Measurements from ENCODE around the gene WDR35. TPM values are rescaled to one million over a fixed set of nuclear protein-coding genes. Genes with fewer than 3 reads are reported as not detected.

WDR35 gene
- total RNA-seq, 1 experiment from 2014 or later = 15.9 TPM

DNA sequence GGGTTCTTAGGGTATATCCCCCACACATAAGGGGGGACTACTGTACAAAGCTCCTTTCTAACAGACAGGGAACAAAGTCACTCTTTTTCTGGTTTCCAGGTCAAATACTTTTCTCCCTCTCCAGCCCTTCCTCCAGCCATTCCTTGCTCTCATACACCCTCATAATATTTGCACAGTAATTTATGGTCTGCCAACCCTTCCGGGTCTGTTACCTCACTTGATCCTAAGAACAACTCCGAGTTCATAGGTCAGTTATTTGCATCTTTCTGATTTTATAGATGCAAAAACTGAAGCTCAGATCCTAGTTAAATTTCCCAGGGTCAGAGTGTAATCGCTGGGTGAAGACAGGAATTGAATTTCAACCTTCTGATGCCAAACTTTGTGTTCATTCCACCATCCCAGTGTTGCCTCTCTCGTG is 37.4 kb upstream of the WDR35 start:
- H3K9me2 ChIP-seq (replicated peaks; ENCODE audit: insufficient read depth, low read length) = no peaks in the 10 kb centered on the region
- peaks cover 42% of the 10 kb centered on the region for H3K36me3 ChIP-seq (ENCODE audit: insufficient read depth, low read length)
- H3K9ac ChIP-seq (ENCODE audit: low read length) = no peak overlapping the region
- H4K20me1 ChIP-seq (ENCODE audit: insufficient read depth, low read depth, low read length) = no peaks in the 10 kb centered on the region
- no peak overlapping the region for H2AFZ ChIP-seq (ENCODE audit: low read length)
- no peaks in the 10 kb centered on the region for H3K9me3 ChIP-seq (ENCODE audit: low read length)
- 0 out of 2 replicates have a peak, but pooled peaks cover 2% of the 10 kb centered on the region for H3K4me1 ChIP-seq (ENCODE audit: low read length)
- no peak for DNase-seq
- no peaks in the 10 kb centered on the region for H3K27me3 ChIP-seq (ENCODE audit: low read length)
- H3K79me2 ChIP-seq (ENCODE audit: low read length) = no peaks in the 10 kb centered on the region
- no peak overlapping the region for H3K27ac ChIP-seq (ENCODE audit: low read length)
- no peak overlapping the region for H3K4me3 ChIP-seq (ENCODE audit: low read length)
- no peak overlapping the region for H3K4me2 ChIP-seq (ENCODE audit: low read depth, low read length, poor library complexity, severe bottlenecking)

DNA sequence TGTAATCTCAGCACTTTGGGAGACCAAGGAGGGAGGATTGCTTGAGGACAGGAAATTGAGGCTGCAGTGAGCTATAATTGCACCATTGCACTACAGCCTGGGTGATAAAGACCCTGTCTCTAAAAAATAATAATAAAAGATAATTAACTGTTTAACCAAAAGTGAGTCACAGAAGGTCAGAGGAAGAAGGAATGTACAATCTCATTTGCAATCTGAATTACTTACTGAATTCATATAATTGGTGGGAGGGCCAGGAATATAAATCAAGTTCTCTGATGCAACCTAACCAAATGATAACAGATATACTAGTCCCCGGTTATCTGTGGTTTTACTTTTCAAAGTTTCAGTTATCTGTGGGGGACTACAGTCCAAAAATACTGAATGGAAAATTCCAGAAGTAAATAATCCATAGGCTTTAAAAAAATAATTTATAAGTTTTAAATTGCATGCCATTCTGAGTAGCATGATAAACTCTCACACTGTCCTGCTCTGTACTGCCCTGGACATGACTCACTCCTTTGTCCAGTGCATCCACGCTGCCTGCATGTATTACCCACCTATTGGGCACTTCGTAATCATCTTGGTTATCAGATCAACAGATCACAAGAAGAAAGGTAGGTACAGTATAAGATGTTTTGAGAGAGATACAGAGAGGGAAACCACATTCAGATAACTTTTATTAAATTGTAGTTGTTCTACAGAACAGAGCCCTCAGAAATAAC is 35.3 kb upstream of the WDR35 start:
- H2AFZ ChIP-seq (ENCODE audit: low read length) = no peak overlapping the region
- no peak overlapping the region for H3K4me3 ChIP-seq (ENCODE audit: low read length)
- no peaks in the 10 kb centered on the region for H3K27me3 ChIP-seq (ENCODE audit: low read length)
- no peaks in the 10 kb centered on the region for H3K79me2 ChIP-seq (ENCODE audit: low read length)
- H3K4me2 ChIP-seq (ENCODE audit: low read depth, low read length, poor library complexity, severe bottlenecking) = no peak overlapping the region
- peaks cover 25% of the 10 kb centered on the region; the same call in 1 of the 2 replicates for H3K36me3 ChIP-seq (ENCODE audit: insufficient read depth, low read length)
- no peak overlapping the region for H3K27ac ChIP-seq (ENCODE audit: low read length)
- H3K9me3 ChIP-seq (ENCODE audit: low read length) = no peaks in the 10 kb centered on the region
- DNase-seq = no peak
- H3K9me2 ChIP-seq (replicated peaks; ENCODE audit: insufficient read depth, low read length) = no peaks in the 10 kb centered on the region
- peaks cover 6% of the 10 kb centered on the region for H3K4me1 ChIP-seq (ENCODE audit: low read length)
- H4K20me1 ChIP-seq (ENCODE audit: insufficient read depth, low read depth, low read length) = no peaks in the 10 kb centered on the region
- no peak overlapping the region for H3K9ac ChIP-seq (ENCODE audit: low read length)

DNA sequence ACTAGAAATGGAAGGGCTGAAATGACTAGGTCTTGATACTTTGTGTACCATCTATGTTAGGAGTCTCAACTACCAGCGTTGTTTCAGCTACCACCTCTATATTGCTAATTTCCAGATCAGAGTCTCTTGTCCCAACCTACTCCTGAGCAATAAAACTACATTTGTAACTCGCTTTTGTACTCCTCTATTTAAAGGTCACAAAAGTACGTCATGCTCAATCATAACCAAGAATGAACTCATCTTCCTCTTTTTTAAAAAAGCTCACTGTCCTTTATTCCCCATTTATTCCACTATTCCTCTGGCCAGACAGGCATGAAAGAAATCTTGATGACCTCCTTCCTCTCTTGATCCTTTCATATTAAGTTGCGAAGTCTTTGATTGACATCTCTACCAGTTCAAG is 33.8 kb upstream of the WDR35 start:
- no peaks in the 10 kb centered on the region for H3K9me3 ChIP-seq (ENCODE audit: low read length)
- DNase-seq = no peak
- peaks cover 11% of the 10 kb centered on the region; the same call in 1 of the 2 replicates for H3K36me3 ChIP-seq (ENCODE audit: insufficient read depth, low read length)
- no peak overlapping the region for H3K9ac ChIP-seq (ENCODE audit: low read length)
- H3K79me2 ChIP-seq (ENCODE audit: low read length) = no peaks in the 10 kb centered on the region
- no peak overlapping the region for H3K4me3 ChIP-seq (ENCODE audit: low read length)
- H3K4me2 ChIP-seq (ENCODE audit: low read depth, low read length, poor library complexity, severe bottlenecking) = no peak overlapping the region
- H3K27me3 ChIP-seq (ENCODE audit: low read length) = no peaks in the 10 kb centered on the region
- H3K4me1 ChIP-seq (ENCODE audit: low read length) = peaks cover 6% of the 10 kb centered on the region
- no peak overlapping the region for H2AFZ ChIP-seq (ENCODE audit: low read length)
- H4K20me1 ChIP-seq (ENCODE audit: insufficient read depth, low read depth, low read length) = no peaks in the 10 kb centered on the region
- H3K9me2 ChIP-seq (replicated peaks; ENCODE audit: insufficient read depth, low read length) = no peaks in the 10 kb centered on the region
- no peak overlapping the region for H3K27ac ChIP-seq (ENCODE audit: low read length)

DNA sequence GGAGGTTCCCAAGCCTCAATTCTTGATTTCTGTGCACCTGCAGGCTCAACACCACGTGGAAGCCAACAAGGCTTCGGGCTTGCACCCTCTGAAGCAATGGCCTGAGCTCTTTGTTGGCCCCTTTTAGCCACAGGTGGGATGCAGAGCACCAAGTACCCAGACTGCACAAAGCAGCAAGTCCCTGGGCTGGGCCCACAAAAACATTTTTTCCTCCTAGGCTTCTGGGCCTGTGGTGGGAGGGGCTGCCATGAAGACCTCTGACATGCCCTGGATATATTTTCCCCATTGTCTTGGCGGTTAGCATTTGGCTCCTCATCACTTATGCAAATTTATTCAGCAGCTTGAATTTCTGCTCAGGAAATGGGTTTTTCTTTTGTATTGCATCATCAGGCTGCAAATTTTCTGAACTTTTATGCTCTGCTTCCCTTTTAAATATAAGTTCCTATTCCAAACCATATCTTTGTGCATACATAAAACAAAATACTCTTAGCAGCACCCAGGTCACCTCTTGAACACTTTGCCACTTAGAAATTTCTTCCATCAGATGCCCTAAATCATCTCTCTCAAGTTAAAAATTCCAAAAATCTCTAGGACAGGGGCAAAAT is 31.6 kb upstream of the WDR35 start:
- H3K9me2 ChIP-seq (replicated peaks; ENCODE audit: insufficient read depth, low read length) = no peaks in the 10 kb centered on the region
- H3K79me2 ChIP-seq (ENCODE audit: low read length) = no peaks in the 10 kb centered on the region
- peak; percentile 50 for DNase-seq
- H3K4me2 ChIP-seq (ENCODE audit: low read depth, low read length, poor library complexity, severe bottlenecking) = no peak overlapping the region
- no peak overlapping the region for H3K9ac ChIP-seq (ENCODE audit: low read length)
- no peaks in the 10 kb centered on the region for H4K20me1 ChIP-seq (ENCODE audit: insufficient read depth, low read depth, low read length)
- H3K27me3 ChIP-seq (ENCODE audit: low read length) = no peaks in the 10 kb centered on the region
- no peak overlapping the region; the same call in 1 of the 2 replicates for H3K27ac ChIP-seq (ENCODE audit: low read length)
- peaks cover 6% of the 10 kb centered on the region for H3K4me1 ChIP-seq (ENCODE audit: low read length)
- no peak overlapping the region for H2AFZ ChIP-seq (ENCODE audit: low read length)
- no peaks in the 10 kb centered on the region for H3K9me3 ChIP-seq (ENCODE audit: low read length)
- no peak overlapping the region for H3K4me3 ChIP-seq (ENCODE audit: low read length)
- peaks cover 4% of the 10 kb centered on the region; the same call in 1 of the 2 replicates for H3K36me3 ChIP-seq (ENCODE audit: insufficient read depth, low read length)

DNA sequence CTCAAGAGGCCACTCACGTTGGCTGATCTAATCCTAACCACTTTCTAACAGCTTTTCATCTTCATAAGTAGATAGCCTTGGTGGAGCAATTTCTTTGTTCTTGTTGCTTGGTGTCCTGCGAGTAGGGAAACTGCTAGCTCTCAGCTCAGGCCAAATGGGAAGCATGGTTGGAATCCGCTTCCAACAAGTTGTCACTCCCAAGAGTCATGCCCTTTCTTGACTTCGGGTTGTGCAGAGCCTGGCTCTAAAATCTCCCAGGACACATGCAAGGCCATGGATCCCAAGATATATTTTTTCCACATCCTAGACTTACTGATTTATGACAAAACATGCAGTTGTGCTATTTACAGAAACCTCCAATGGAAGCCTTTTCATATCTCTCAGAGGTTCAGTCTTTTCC is 29.8 kb upstream of the WDR35 start:
- H3K27ac ChIP-seq (ENCODE audit: low read length) = no peak overlapping the region
- H3K4me3 ChIP-seq (ENCODE audit: low read length) = no peak overlapping the region
- no peaks in the 10 kb centered on the region for H3K9me2 ChIP-seq (replicated peaks; ENCODE audit: insufficient read depth, low read length)

DNA sequence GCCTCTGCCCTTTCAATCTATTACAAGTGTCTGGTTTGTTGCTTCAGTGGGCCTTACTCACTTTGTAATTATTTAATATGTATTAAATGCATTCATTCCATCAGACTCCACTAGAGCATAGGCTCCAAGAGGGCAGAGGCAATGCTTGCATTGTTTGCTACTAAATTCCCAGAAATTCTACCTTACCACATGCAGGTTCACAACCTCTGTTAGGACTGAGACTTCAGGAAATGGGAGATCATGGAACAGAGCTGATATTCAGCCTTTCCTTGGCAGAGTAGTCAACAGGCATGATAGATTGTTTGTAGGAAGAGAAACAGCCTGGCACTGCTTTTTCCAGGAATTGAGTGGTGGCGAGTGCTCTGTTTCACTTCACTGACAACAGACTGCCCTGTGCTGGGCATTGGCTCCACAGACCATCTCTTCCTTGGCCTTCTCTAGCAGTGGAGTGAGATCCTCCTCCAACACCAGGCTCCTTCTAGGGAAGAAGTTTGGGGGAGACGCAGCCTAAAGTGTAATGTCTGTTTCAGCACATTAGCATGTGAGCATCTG is 28.8 kb upstream of the WDR35 start:
- no peaks in the 10 kb centered on the region for H3K9me3 ChIP-seq (ENCODE audit: low read length)
- H3K9me2 ChIP-seq (replicated peaks; ENCODE audit: insufficient read depth, low read length) = no peaks in the 10 kb centered on the region
- no peak overlapping the region for H3K4me2 ChIP-seq (ENCODE audit: low read depth, low read length, poor library complexity, severe bottlenecking)
- no peaks in the 10 kb centered on the region for H4K20me1 ChIP-seq (ENCODE audit: insufficient read depth, low read depth, low read length)
- no peak overlapping the region for H3K27ac ChIP-seq (ENCODE audit: low read length)
- peaks cover 6% of the 10 kb centered on the region for H3K4me1 ChIP-seq (ENCODE audit: low read length)
- H2AFZ ChIP-seq (ENCODE audit: low read length) = no peak overlapping the region
- H3K36me3 ChIP-seq (ENCODE audit: insufficient read depth, low read length) = no peaks in the 10 kb centered on the region
- H3K79me2 ChIP-seq (ENCODE audit: low read length) = no peaks in the 10 kb centered on the region
- DNase-seq = no peak
- H3K4me3 ChIP-seq (ENCODE audit: low read length) = no peak overlapping the region
- H3K27me3 ChIP-seq (ENCODE audit: low read length) = no peaks in the 10 kb centered on the region
- no peak overlapping the region for H3K9ac ChIP-seq (ENCODE audit: low read length)

More for the DNA sequence above, 29.8 kb upstream of the WDR35 start:
- Histone ChIP-seq H3K79me2 (ENCODE audit: low read length) (no peaks in the 10 kb centered on the region), H3K27me3 (ENCODE audit: low read length) (no peaks in the 10 kb centered on the region), H3K9me3 (ENCODE audit: low read length) (no peaks in the 10 kb centered on the region), H3K4me2 (ENCODE audit: low read depth, low read length, poor library complexity, severe bottlenecking) (no peak overlapping the region), H4K20me1 (ENCODE audit: insufficient read depth, low read depth, low read length) (no peaks in the 10 kb centered on the region), H2AFZ (ENCODE audit: low read length) (no peak overlapping the region), H3K36me3 (ENCODE audit: insufficient read depth, low read length) (peaks cover 4% of the 10 kb centered on the region; the same call in 1 of the 2 replicates), H3K4me1 (ENCODE audit: low read length) (peaks cover 6% of the 10 kb centered on the region), H3K9ac (ENCODE audit: low read length) (no peak overlapping the region)
- no peak for DNase-seq

DNA sequence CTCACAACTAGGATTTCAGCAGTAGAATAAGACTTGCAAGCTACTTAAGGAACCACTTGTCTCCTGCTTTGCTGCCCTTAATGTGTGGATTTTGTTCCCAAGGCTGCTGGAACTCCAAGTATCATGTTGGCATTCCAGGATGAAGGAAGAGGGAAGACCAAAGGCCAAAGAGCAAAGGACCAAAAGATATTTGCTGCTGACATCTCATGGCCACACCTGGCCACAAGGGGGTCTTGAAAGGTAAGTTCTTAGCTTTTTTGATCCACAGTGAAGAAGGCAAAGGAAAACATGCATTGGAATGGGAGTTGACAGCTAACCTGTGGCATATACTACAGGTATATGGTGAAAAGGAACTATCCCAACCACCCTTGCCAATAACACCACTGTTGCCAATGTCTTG is 26.4 kb upstream of the WDR35 start:
- Histone ChIP-seq H3K36me3 (ENCODE audit: insufficient read depth, low read length) (no peaks in the 10 kb centered on the region), H3K9me2 (replicated peaks; ENCODE audit: insufficient read depth, low read length) (no peaks in the 10 kb centered on the region), H3K79me2 (ENCODE audit: low read length) (no peaks in the 10 kb centered on the region), H3K9ac (ENCODE audit: low read length) (no peak overlapping the region), H4K20me1 (ENCODE audit: insufficient read depth, low read depth, low read length) (no peaks in the 10 kb centered on the region), H2AFZ (ENCODE audit: low read length) (no peak overlapping the region), H3K9me3 (ENCODE audit: low read length) (no peaks in the 10 kb centered on the region), H3K4me2 (ENCODE audit: low read depth, low read length, poor library complexity, severe bottlenecking) (no peak overlapping the region), H3K27ac (ENCODE audit: low read length) (no peak overlapping the region), H3K4me3 (ENCODE audit: low read length) (no peak overlapping the region), H3K4me1 (ENCODE audit: low read length) (peaks cover 1% of the 10 kb centered on the region), H3K27me3 (ENCODE audit: low read length) (no peaks in the 10 kb centered on the region)
- DNase-seq = no peak

DNA sequence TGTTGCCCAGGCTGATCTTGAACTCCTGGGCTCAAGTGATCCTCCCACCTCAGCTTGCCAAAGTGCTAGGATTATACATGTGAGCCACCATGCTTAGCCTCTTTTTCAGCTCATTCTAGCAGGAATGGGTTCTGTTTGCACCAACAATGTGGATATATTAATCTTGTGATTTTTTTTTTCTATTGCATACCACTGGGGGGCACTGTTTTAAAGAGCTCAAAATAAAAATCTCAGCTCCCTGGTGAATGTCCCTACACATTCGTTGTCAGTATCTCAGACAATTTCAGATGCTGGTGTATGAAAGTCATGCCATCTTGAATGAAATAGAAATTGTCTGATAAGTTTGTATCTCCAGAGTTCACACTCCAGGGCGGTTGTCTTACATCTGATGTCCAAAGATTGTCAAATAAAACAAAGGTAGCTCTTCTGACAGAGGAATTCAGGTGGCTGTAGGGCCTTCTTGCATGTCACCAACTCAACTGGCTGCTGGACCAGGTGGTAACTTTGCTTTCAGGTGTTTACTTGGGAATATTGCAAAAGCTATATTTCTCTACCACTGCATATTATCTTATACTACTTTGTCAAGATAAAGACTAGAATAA is 25.7 kb upstream of the WDR35 start:
- peak; percentile 81 for DNase-seq
- no peak overlapping the region for H2AFZ ChIP-seq (ENCODE audit: low read length)

More for the DNA sequence above, 25.7 kb upstream of the WDR35 start:
- Histone ChIP-seq H3K4me2 (ENCODE audit: low read depth, low read length, poor library complexity, severe bottlenecking) (no peak overlapping the region), H3K27me3 (ENCODE audit: low read length) (no peaks in the 10 kb centered on the region), H3K9me2 (replicated peaks; ENCODE audit: insufficient read depth, low read length) (no peaks in the 10 kb centered on the region), H3K36me3 (ENCODE audit: insufficient read depth, low read length) (no peaks in the 10 kb centered on the region), H3K9me3 (ENCODE audit: low read length) (no peaks in the 10 kb centered on the region), H4K20me1 (ENCODE audit: insufficient read depth, low read depth, low read length) (no peaks in the 10 kb centered on the region), H3K79me2 (ENCODE audit: low read length) (no peaks in the 10 kb centered on the region), H3K4me3 (ENCODE audit: low read length) (no peak overlapping the region), H3K27ac (ENCODE audit: low read length) (no peak overlapping the region), H3K9ac (ENCODE audit: low read length) (no peak overlapping the region), H3K4me1 (ENCODE audit: low read length) (no peaks in the 10 kb centered on the region)
